ENCODE results near the gene FAM136A. TPM values are rescaled to one million over a fixed set of nuclear protein-coding genes. Genes with fewer than 3 reads are reported as not detected.

The FAM136A gene
- total RNA-seq, 2 donors from 2014 or later: 81.3 to 91.8 TPM

- Mint-ChIP-seq H3K4me1 (peaks cover 9% of the 10 kb centered on the region), H3K27me3 (ENCODE audit: insufficient read depth) (peaks cover 3% of the 10 kb centered on the region), H3K9me3 (no peaks in the 10 kb centered on the region), H3K27ac (no peak overlapping the region), H3K4me3 (no peak overlapping the region), H3K36me3 (ENCODE audit: low read depth) (no peaks in the 10 kb centered on the region)
- Histone ChIP-seq H3K4me3 (ENCODE audit: low read length) (no peak overlapping the region), H3K4me1 (ENCODE audit: control insufficient read depth, insufficient read depth, low read length) (no peaks in the 10 kb centered on the region), H3K27ac (ENCODE audit: low read depth, low read length) (no peak overlapping the region), H3K27me3 (ENCODE audit: control insufficient read depth, insufficient read depth, low read length, poor library complexity, severe bottlenecking) (no peaks in the 10 kb centered on the region), H3K36me3 (ENCODE audit: control insufficient read depth, insufficient read depth, low read length) (no peaks in the 10 kb centered on the region), H3K9me3 (ENCODE audit: control insufficient read depth, low read length) (no peaks in the 10 kb centered on the region), H3K9ac (ENCODE audit: extremely low read depth, low read length, poor library complexity, severe bottlenecking) (no peak overlapping the region)
- TF ChIP-seq, protein P1, sequence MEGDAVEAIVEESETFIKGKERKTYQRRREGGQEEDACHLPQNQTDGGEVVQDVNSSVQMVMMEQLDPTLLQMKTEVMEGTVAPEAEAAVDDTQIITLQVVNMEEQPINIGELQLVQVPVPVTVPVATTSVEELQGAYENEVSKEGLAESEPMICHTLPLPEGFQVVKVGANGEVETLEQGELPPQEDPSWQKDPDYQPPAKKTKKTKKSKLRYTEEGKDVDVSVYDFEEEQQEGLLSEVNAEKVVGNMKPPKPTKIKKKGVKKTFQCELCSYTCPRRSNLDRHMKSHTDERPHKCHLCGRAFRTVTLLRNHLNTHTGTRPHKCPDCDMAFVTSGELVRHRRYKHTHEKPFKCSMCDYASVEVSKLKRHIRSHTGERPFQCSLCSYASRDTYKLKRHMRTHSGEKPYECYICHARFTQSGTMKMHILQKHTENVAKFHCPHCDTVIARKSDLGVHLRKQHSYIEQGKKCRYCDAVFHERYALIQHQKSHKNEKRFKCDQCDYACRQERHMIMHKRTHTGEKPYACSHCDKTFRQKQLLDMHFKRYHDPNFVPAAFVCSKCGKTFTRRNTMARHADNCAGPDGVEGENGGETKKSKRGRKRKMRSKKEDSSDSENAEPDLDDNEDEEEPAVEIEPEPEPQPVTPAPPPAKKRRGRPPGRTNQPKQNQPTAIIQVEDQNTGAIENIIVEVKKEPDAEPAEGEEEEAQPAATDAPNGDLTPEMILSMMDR (conservative IDR thresholded peaks at IDR 0.05): no peak
- no peak for DNase-seq
- 90 to 91% methylated on average over 3 to 6 of the region's 7 CpGs for WGBS, 2 experiments (ENCODE audit: insufficient coverage in 1 of 2, insufficient read length in 1 of 2)
These were observed 24.0 kb upstream of the FAM136A start for GRCh38 chr2:70325875-70326274.

DNA sequence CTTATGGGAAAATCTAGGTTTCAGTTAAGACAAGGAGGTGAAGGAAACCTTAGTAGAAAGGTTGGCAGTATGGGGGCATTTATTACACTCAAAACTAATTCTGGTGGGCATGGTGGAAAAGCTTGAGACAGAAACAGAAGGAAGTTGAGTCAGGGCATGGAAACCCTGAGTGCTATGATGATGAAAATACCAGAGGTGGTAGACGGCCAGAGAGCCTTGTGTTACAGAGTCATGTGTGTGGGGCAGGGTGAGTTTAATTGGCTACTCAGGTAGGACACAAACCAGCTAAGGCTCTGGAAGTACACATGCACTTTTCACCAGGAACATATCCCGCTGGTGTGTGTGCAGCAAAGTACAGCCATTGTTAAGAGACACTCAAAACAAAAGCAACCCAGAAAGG, 20.7 kb upstream of the FAM136A start:
- WGBS, 2 experiments (ENCODE audit: insufficient coverage in 1 of 2, insufficient read length in 1 of 2): 57 to 83% methylated on average over 1 to 2 of the region's 2 CpGs
- H3K4me1 ChIP-seq (ENCODE audit: control insufficient read depth, insufficient read depth, low read length): no peaks in the 10 kb centered on the region
- H3K36me3 Mint-ChIP-seq (ENCODE audit: low read depth): no peaks in the 10 kb centered on the region

DNA sequence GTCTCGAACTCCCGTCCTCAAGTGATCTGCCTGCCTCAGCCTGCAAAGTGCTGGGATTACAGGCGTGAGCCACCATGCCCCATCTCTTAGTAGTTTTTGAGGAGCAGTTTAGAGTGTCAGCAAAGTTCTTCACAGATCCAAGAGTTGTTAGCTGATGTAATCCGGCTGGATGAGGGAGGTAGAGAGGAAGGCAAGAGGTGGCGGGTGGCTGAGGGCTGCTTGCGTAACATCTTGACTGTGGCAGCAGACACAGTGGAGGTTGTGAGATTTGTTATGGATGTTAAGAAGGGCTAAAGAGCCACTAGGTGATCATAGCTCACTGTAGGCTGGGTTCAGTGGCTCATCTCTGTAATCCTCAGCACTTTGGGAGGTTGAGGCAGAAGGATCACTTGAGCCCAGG, 19.5 kb upstream of the FAM136A start:
- 84 to 85% methylated on average over 6 of the region's 6 CpGs for WGBS, 2 experiments (ENCODE audit: insufficient coverage in 1 of 2, insufficient read length in 1 of 2)
- Histone ChIP-seq H3K4me3 (ENCODE audit: low read length) (no peak overlapping the region), H3K9ac (ENCODE audit: extremely low read depth, low read length, poor library complexity, severe bottlenecking) (no peak overlapping the region), H3K27ac (ENCODE audit: low read depth, low read length) (no peak overlapping the region), H3K9me3 (ENCODE audit: control insufficient read depth, low read length) (no peaks in the 10 kb centered on the region), H3K27me3 (ENCODE audit: control insufficient read depth, insufficient read depth, low read length, poor library complexity, severe bottlenecking) (no peaks in the 10 kb centered on the region), H3K4me1 (ENCODE audit: control insufficient read depth, insufficient read depth, low read length) (no peaks in the 10 kb centered on the region), H3K36me3 (ENCODE audit: control insufficient read depth, insufficient read depth, low read length) (no peaks in the 10 kb centered on the region)
- Mint-ChIP-seq H3K27me3 (ENCODE audit: insufficient read depth) (peaks cover 3% of the 10 kb centered on the region), H3K4me3 (no peak overlapping the region), H3K36me3 (ENCODE audit: low read depth) (no peaks in the 10 kb centered on the region), H3K4me1 (no peaks in the 10 kb centered on the region), H3K9me3 (no peaks in the 10 kb centered on the region), H3K27ac (no peak overlapping the region)
- no peak for DNase-seq
- TF ChIP-seq, protein P1 (conservative IDR thresholded peaks at IDR 0.05): no peak

More for the DNA sequence above, 20.7 kb upstream of the FAM136A start:
- no peak for DNase-seq
- H3K27ac Mint-ChIP-seq: no peak overlapping the region
- Histone ChIP-seq H3K27ac (ENCODE audit: low read depth, low read length) (no peak overlapping the region), H3K36me3 (ENCODE audit: control insufficient read depth, insufficient read depth, low read length) (no peaks in the 10 kb centered on the region), H3K4me3 (ENCODE audit: low read length) (no peak overlapping the region), H3K9ac (ENCODE audit: extremely low read depth, low read length, poor library complexity, severe bottlenecking) (no peak overlapping the region), H3K27me3 (ENCODE audit: control insufficient read depth, insufficient read depth, low read length, poor library complexity, severe bottlenecking) (no peaks in the 10 kb centered on the region), H3K9me3 (ENCODE audit: control insufficient read depth, low read length) (no peaks in the 10 kb centered on the region)
- H3K27me3 Mint-ChIP-seq (ENCODE audit: insufficient read depth): peaks cover 3% of the 10 kb centered on the region
- H3K9me3 Mint-ChIP-seq: no peaks in the 10 kb centered on the region
- H3K4me3 Mint-ChIP-seq: no peak overlapping the region
- no peaks in the 10 kb centered on the region for H3K4me1 Mint-ChIP-seq
- TF ChIP-seq, protein P1 (conservative IDR thresholded peaks at IDR 0.05): no peak
